HG02763 (cell line): ENCODE results near the gene LYZL2.
A peak's percentile ranks its signal among the peaks of the same experiment; 100 is the strongest.
"Not testable (repeated sequence)": the region's sequence is repeated elsewhere in the genome, so short reads cannot be mapped to it uniquely, and the experiment has no call there.

ENCODE experiments used
- ATAC-seq: cut with Tn5 transposase; IDR thresholded peaks from one replicate; pipeline ENCODE4 v1.9.1; 2021; ENCODE audit warnings: mild to moderate bottlenecking, moderate library complexity; ENCODE audit not compliant: unreplicated experiment

LYZL2 gene

GRCh38 chr10:30596013-30596412 is 33.5 kb downstream of the LYZL2 start:
- no peak for ATAC-seq

GRCh38 chr10:30594077-30594476 is 35.5 kb downstream of the LYZL2 start:
- no peak for ATAC-seq

- ATAC-seq = not testable (repeated sequence)
These were observed 36.8 kb downstream of the LYZL2 start for GRCh38 chr10:30592770-30593169.

DNA sequence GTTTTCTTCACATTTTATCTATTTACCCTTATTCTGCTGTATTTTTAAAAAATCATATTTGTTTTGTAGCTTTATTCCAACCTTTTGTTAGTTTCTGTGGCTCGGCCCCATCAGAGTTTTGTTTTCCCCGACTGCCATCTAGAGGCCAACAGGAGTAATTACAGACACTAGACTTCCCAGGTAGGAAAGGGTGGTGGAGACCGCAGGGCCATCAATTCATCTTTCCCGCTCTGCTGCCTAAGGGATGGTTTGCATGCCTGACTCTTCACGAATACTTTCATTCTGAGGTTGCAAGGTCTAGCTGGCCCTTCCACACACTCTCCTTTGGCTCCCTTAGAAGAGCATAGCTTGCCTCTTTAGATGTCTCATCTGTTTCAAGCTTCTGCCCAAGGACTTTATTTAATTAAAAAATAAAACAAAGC is 38.3 kb downstream of the LYZL2 start:
- ATAC-seq = no peak

GRCh38 chr10:30589441-30589840 is 40.1 kb downstream of the LYZL2 start:
- no peak for ATAC-seq

- peak; percentile 75 for ATAC-seq
These were observed 42.0 kb downstream of the LYZL2 start for GRCh38 chr10:30587522-30588031.

- ATAC-seq = no peak
These were observed 42.7 kb downstream of the LYZL2 start for GRCh38 chr10:30586828-30587227.

GRCh38 chr10:30583778-30584415 is 45.7 kb downstream of the LYZL2 start:
- ATAC-seq = peak; percentile 56

DNA sequence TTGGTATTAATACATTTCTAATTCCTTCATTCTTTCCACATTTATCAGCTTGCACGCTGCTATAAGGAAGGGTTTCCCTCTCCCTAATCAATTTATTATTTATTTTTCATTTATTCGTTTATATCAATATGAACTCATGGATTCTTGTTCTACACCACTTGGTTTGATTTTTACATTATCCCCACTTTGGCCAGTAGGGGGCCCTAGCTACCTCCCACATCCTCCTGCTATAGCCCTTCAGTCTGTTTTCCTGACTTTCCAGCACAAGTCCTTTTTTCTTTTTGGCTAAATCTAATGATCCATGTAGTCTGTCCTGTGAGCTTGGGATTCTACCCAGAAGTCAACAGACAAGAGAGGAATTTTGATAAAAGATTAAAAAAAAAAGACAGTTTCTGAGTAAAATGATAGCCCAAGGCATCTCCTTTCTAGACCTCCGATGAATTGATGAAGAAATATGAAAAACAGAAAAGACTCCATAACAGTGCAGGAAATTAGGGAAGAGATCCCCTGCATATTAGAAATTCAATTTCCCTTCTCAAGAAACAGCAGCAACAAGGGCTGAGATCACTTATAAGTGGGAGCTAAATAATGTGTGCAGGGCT is 47.7 kb downstream of the LYZL2 start:
- ATAC-seq = no peak

DNA sequence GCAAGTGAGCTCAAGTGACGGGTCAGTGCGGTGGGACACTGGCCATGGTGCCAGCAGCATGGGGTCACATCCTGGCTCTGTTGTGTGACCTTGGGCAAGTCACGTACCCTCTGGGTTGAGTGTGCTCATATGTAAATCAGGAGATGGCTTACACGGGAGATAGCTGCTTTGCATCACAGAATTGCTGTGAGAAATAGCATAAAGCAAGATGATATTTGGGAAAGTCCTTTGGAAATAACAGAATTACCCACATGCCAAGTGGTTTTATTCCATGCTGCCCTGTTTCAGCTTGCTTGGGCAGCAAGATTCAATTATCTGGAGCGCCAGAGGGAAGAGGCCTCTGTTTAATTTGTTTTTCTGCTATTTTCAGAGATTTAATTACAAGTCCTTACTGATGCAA is 48.9 kb downstream of the LYZL2 start:
- ATAC-seq = no peak

DNA sequence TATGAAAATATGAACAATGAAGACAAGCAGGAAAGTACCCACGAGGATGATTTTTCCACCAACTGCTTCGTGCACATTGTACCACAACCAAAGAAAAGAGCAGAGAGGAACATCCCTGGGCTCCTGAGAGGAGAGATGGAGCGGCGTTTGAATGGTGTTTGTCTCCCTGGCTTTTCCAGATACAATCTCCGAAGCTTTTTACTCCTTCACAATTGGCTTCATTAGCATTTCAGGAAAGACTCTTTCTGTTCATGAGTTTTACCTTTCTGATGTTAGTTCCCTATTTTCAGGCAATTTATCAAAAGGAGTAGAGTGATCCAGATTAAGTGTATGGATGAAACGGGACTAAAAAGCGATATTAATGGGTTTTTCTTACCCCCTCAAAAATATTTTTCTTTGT is 49.3 kb downstream of the LYZL2 start:
- ATAC-seq = no peak

GRCh38 chr10:30579574-30579973 is 50.0 kb downstream of the LYZL2 start:
- no peak for ATAC-seq

GRCh38 chr10:30577048-30577447 is 52.5 kb downstream of the LYZL2 start:
- ATAC-seq = no peak

GRCh38 chr10:30576641-30577040 is 52.9 kb downstream of the LYZL2 start:
- ATAC-seq = no peak

GRCh38 chr10:30574432-30574796 is 55.1 kb downstream of the LYZL2 start:
- ATAC-seq = no peak

GRCh38 chr10:30573721-30574431 is 55.7 kb downstream of the LYZL2 start:
- no peak for ATAC-seq

GRCh38 chr10:30565449-30565848 is 64.1 kb downstream of the LYZL2 start:
- no peak for ATAC-seq

GRCh38 chr10:30562787-30563186 is 66.8 kb downstream of the LYZL2 start:
- ATAC-seq = no peak
